ENCODE data around the gene CCDC12. TPM values are rescaled to one million over a fixed set of nuclear protein-coding genes. Genes with fewer than 3 reads are reported as not detected.

CCDC12 gene
- total RNA-seq, 4 donors from 2014 or later: 56.1 to 86.8 (median 81.6) TPM

GRCh38 chr3:46921041-46921440 is 55.5 kb downstream of the CCDC12 start:
- 77% methylated on average over 4 of the region's 4 CpGs for WGBS
- H3K4me3 ChIP-seq: no peak overlapping the region
- no peak overlapping the region for H3K27ac ChIP-seq
- TF ChIP-seq CTCF (IDR thresholded peaks at IDR 0.05) (no peak), POLR2AphosphoS5 (IDR thresholded peaks at IDR 0.05) (no peak), EP300 (IDR thresholded peaks at IDR 0.05) (no peak), POLR2A (IDR thresholded peaks at IDR 0.05) (no peak)
- H3K27me3 ChIP-seq: no peaks in the 10 kb centered on the region
- no peaks in the 10 kb centered on the region for H3K9me3 ChIP-seq
- peaks cover 4% of the 10 kb centered on the region for H3K4me1 ChIP-seq
- peak in 1 of 2 donors; percentile 42 for DNase-seq (ENCODE audit: low spot score in 2 of 2)
- H3K36me3 ChIP-seq: peaks cover 90% of the 10 kb centered on the region

GRCh38 chr3:46918634-46919033 is 57.9 kb downstream of the CCDC12 start:
- peak in 1 of 2 donors; percentile 15 for DNase-seq (ENCODE audit: low spot score in 2 of 2)
- no peak overlapping the region for H3K27ac ChIP-seq

DNA sequence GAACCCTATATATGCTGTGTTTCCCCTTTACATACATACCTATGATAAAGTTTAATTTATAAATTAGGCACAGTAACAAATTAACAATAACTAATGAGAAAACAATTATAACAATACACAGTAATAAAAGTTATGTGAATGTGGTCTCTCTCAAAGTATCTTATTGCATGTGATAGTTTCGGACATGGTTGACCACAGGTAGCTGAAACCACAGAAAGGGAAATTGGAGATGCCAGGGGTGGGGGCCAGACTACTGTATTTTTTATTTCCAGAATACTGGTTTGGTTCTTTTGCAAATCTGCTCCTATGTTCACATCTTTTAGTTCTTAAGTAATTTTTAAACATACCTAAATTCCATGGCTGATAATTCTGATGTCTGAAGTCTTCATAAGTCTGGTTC is 58.3 kb downstream of the CCDC12 start:
- Histone ChIP-seq H3K9me3 (no peaks in the 10 kb centered on the region), H3K27me3 (no peaks in the 10 kb centered on the region), H3K36me3 (peaks cover 64% of the 10 kb centered on the region), H3K4me1 (no peaks in the 10 kb centered on the region), H3K27ac (no peak overlapping the region), H3K4me3 (no peak overlapping the region)
- 97% methylated on average over 1 of the region's 1 CpG for WGBS
- DNase-seq (ENCODE audit: low spot score in 2 of 2): no peak
- TF ChIP-seq POLR2AphosphoS5 (IDR thresholded peaks at IDR 0.05) (no peak), CTCF (IDR thresholded peaks at IDR 0.05) (no peak)

More at GRCh38 chr3:46918634-46919033, 57.9 kb downstream of the CCDC12 start:
- no peaks in the 10 kb centered on the region for H3K27me3 ChIP-seq
- no peaks in the 10 kb centered on the region for H3K9me3 ChIP-seq
- TF ChIP-seq POLR2AphosphoS5 (IDR thresholded peaks at IDR 0.05) (no peak), POLR2A (IDR thresholded peaks at IDR 0.05) (no peak), EP300 (IDR thresholded peaks at IDR 0.05) (no peak), CTCF (IDR thresholded peaks at IDR 0.05) (no peak)
- WGBS: 92% methylated on average over 4 of the region's 4 CpGs
- peaks cover 2% of the 10 kb centered on the region for H3K4me1 ChIP-seq
- H3K36me3 ChIP-seq: peaks cover 69% of the 10 kb centered on the region
- no peak overlapping the region for H3K4me3 ChIP-seq

DNA sequence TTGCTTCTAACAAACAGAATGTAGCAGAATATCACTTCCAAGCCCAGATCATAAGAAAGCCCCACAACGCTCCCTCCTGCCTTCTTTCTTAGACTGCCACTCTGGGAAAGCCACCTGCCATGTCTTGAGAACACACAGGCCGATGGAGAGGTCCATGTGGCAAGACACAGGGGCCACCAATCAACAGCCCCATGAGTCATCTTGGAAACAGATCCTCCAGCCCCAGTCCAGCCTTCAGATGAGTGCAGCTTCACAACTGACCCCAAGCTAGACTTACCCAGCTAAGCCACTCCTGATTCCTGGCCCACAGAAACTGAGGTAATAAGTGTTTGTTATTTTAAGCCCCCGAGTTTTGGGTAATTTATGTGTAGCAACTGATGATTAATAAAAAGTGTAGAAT is 59.3 kb downstream of the CCDC12 start:
- WGBS: 98% methylated on average over 3 of the region's 3 CpGs
- H3K36me3 ChIP-seq: peaks cover 55% of the 10 kb centered on the region
- TF ChIP-seq POLR2A (IDR thresholded peaks at IDR 0.05) (no peak), EP300 (IDR thresholded peaks at IDR 0.05) (no peak), POLR2AphosphoS5 (IDR thresholded peaks at IDR 0.05) (no peak), CTCF (IDR thresholded peaks at IDR 0.05) (no peak)
- no peaks in the 10 kb centered on the region for H3K27me3 ChIP-seq
- peak in 1 of 2 donors; percentile 17 for DNase-seq (ENCODE audit: low spot score in 2 of 2)
- no peak overlapping the region for H3K27ac ChIP-seq
- no peak overlapping the region for H3K4me3 ChIP-seq
- no peaks in the 10 kb centered on the region for H3K4me1 ChIP-seq
- H3K9me3 ChIP-seq: no peaks in the 10 kb centered on the region

DNA sequence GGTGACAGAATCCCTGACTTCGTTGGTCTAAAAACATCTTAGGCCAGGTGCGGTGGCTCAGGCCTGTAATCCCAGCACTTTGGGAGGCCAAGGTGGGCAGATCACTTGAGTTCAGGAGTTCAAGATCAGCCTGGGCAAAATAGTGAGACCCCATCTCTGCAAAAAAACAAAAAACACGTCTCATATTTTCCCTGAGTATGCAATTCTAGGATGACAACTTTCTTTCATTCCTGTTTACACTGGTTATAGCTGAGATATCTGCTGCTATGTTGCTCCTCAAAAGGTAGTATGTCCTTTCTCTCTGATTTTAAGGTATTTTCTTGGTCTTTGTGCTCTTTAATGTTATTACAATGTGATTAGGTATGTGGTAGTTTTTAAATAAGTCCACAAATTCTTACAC is 59.7 kb downstream of the CCDC12 start:
- Histone ChIP-seq H3K9me3 (no peaks in the 10 kb centered on the region), H3K4me3 (no peak overlapping the region), H3K27me3 (no peaks in the 10 kb centered on the region), H3K4me1 (no peaks in the 10 kb centered on the region), H3K27ac (no peak overlapping the region), H3K36me3 (peaks cover 50% of the 10 kb centered on the region)
- DNase-seq (ENCODE audit: low spot score in 2 of 2): no peak
- no peak for TF ChIP-seq EP300 (IDR thresholded peaks at IDR 0.05)
- TF ChIP-seq CTCF (IDR thresholded peaks at IDR 0.05): no peak
- no peak for TF ChIP-seq POLR2AphosphoS5 (IDR thresholded peaks at IDR 0.05)
- TF ChIP-seq POLR2A (IDR thresholded peaks at IDR 0.05): no peak
- WGBS: 95% methylated on average over 3 of the region's 3 CpGs

Data from suprapubic skin (tissue), 4 donors.